Karpas-422 (cell line): ENCODE results near the gene ARHGAP44. TPM values are rescaled to one million over a fixed set of nuclear protein-coding genes. Genes with fewer than 3 reads are reported as not detected.
"Not testable (repeated sequence)": the region's sequence is repeated elsewhere in the genome, so short reads cannot be mapped to it uniquely, and the experiment has no call there.

ENCODE experiments used
- DNase-seq: peaks from one replicate; pipeline ENCODE4 v3.0.0-alpha.2; 2015
- H2AFZ ChIP-seq: fragments of 200-600 bp; sonication (generic); 2 replicates; pipeline ENCODE4 v1.6.1; 2014; ENCODE audit warnings: antibody characterized with exemption, low read length, mixed read lengths
- H3K27ac ChIP-seq: fragments of 200-600 bp; sonication (generic); 2 replicates; pipeline ENCODE4 v1.5.1; 2014; ENCODE audit warnings: mild to moderate bottlenecking, low read length, moderate library complexity
- H3K27me3 ChIP-seq: fragments of 200-600 bp; sonication (generic); 2 replicates; pipeline ENCODE4 v1.6.1; 2014; ENCODE audit warnings: low read length, mixed read lengths
- H3K36me3 ChIP-seq: fragments of 200-600 bp; sonication (generic); 2 replicates; pipeline ENCODE4 v1.6.1; 2014; ENCODE audit warnings: low read length, mixed read lengths; ENCODE audit not compliant: insufficient read depth
- H3K4me1 ChIP-seq: fragments of 200-600 bp; sonication (generic); 2 replicates; pipeline ENCODE4 v1.6.1; 2014; ENCODE audit warnings: mild to moderate bottlenecking, low read length, mixed read lengths
- H3K4me2 ChIP-seq: fragments of 200-600 bp; sonication (generic); 2 replicates; pipeline ENCODE4 v1.6.1; 2014; ENCODE audit warnings: low read length, low read depth, mild to moderate bottlenecking; ENCODE audit not compliant: poor library complexity, severe bottlenecking
- H3K4me3 ChIP-seq: fragments of 200-600 bp; sonication (generic); 2 replicates; pipeline ENCODE4 v1.5.1; 2014; ENCODE audit warnings: mild to moderate bottlenecking, antibody characterized with exemption, low read length, mixed read lengths
- H3K79me2 ChIP-seq: fragments of 200-600 bp; sonication (generic); 2 replicates; pipeline ENCODE4 v1.6.1; 2014; ENCODE audit warnings: mild to moderate bottlenecking, low read length, mixed read lengths
- H3K9ac ChIP-seq: fragments of 200-600 bp; sonication (generic); 2 replicates; pipeline ENCODE4 v1.6.0; 2014; ENCODE audit warnings: low read length
- H3K9me2 ChIP-seq: fragments of 200-600 bp; sonication (generic), shearing (Covaris generic); replicated peaks from 2 replicates; pipeline ENCODE4 v1.6.0; 2014; ENCODE audit warnings: mild to moderate bottlenecking, low read length, moderate library complexity; ENCODE audit not compliant: insufficient read depth
- H3K9me3 ChIP-seq: fragments of 300-700, 200-600 bp; sonication (generic); 2 replicates; pipeline ENCODE4 v1.6.1; 2014; ENCODE audit warnings: low read length, mixed read lengths
- H4K20me1 ChIP-seq: fragments of 200-600 bp; sonication (generic); 2 replicates; pipeline ENCODE4 v1.6.1; 2014; ENCODE audit warnings: mild to moderate bottlenecking, antibody characterized with exemption, low read length, low read depth; ENCODE audit not compliant: insufficient read depth
- total RNA-seq: library from RNA; depleted of rRNA; stranded (reverse); fragments of >200 nt; shearing (Covaris generic); gene quantifications from 2 replicates; pipeline ENCODE4 v1.2.3, GENCODE V29; 2014; ENCODE audit warnings: low replicate concordance

Gene ARHGAP44
- total RNA-seq, 1 experiment from 2014 or later, result 24.6 TPM

DNA sequence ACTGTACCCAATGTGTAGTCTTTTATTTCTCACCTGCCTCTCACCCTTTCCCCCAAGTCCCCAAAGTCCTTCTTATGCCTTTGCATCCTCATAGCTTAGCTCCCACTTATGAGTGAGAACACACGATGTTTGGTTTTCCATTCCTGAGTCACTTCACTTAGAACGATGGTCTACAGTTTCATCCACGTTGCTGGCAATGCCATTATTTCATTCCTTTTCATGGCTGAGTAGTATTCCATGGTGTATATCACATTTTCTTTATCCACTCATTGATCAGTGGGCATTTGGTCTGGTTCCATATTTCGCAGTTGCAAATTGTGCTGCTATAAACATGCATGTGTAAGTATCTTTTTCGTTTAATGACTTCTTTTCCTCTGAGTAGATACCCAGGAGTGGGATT, 89.8 kb downstream of the ARHGAP44 start:
- H3K36me3 ChIP-seq, H3K9me2 ChIP-seq, H3K4me2 ChIP-seq, H4K20me1 ChIP-seq, H3K79me2 ChIP-seq, H3K4me3 ChIP-seq, H3K27me3 ChIP-seq, H3K4me1 ChIP-seq, DNase-seq, H3K9ac ChIP-seq, H3K9me3 ChIP-seq, H3K27ac ChIP-seq, H2AFZ ChIP-seq: not testable (repeated sequence)

DNA sequence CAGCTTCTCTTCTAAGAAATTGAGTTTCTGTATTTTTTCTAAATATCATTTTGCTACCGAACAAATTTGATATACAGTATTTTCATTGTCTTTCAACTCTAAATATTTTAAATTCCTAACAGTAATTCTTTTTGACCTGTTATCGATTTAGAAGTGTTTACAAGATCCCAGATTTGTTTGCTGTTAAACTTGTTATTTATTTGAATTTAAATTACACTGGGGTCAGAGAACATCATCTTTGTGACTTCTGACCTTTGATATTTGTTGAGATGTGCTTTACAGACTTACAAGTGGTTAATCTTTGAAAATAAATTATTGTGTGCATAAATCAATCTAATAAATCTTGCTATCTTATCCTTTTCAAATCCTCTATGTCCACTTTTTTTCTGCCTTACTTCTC, 94.2 kb downstream of the ARHGAP44 start:
- DNase-seq, result no peak
- Histone ChIP-seq H3K9me2 (no peaks in the 10 kb centered on the region), H3K27ac (no peak overlapping the region), H3K4me2 (no peak overlapping the region), H2AFZ (no peak overlapping the region), H3K36me3 (no peaks in the 10 kb centered on the region), H4K20me1 (no peaks in the 10 kb centered on the region; the same call in 1 of the 2 replicates), H3K27me3 (no peaks in the 10 kb centered on the region), H3K79me2 (peaks cover 6% of the 10 kb centered on the region; the same call in 1 of the 2 replicates), H3K4me1 (no peaks in the 10 kb centered on the region), H3K9me3 (no peaks in the 10 kb centered on the region), H3K9ac (no peak overlapping the region), H3K4me3 (no peak overlapping the region)

DNA sequence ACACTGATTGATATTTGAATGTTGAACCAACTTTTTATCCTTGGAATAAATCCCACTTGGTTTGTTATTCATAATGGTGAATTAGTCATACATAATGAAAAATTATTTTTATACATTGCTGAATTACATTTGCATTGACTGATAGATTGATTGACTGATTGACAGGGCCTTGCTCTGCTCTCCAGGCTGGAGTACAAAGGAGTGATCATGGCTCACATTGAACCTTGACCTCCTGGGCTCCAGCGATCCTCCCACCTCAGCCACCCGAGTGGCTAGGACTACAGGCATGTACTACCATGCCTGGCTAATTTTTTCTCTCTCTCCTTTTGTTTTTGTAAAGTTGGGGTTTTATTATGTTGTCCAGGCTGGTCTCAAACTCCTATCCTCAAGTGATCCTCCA, 97.8 kb downstream of the ARHGAP44 start:
- Histone ChIP-seq H3K79me2 (0 out of 2 replicates have a peak, but pooled peaks cover 3% of the 10 kb centered on the region), H3K36me3 (no peaks in the 10 kb centered on the region), H3K9me3 (no peaks in the 10 kb centered on the region), H3K27me3 (no peaks in the 10 kb centered on the region), H2AFZ (no peak overlapping the region), H3K4me2 (no peak overlapping the region), H3K4me1 (no peaks in the 10 kb centered on the region), H3K27ac (no peak overlapping the region), H4K20me1 (no peaks in the 10 kb centered on the region; the same call in 1 of the 2 replicates), H3K4me3 (no peak overlapping the region), H3K9ac (no peak overlapping the region), H3K9me2 (no peaks in the 10 kb centered on the region)
- no peak for DNase-seq

DNA sequence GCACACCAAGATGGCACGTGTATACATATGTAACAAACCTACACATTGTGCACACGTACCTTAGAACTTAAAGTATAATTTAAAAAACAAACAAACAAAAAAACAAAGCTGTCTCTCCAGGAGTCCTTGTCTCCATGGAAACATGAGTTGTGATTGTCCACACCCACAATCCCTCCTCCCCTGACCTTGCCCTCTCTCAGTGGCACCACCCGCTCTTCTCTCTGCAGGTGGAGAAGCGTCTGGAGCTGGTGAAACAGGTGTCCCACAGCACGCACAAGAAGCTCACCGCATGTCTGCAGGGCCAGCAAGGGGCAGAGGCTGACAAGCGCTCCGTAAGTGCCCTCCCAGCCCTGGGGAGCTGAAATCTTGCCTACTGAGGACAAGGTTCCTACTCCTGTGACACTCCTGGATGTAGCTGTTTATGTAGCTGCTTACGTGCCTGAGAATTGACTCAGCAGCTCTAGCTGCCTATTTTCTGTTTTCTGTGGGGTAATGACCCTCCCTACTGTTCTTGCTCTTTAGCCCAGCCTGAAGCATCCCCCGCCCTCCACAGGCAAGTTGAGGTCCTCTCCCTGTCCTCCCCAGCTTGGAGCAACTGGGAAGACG, 107.0 kb downstream of the ARHGAP44 start:
- Histone ChIP-seq H3K9ac (no peak overlapping the region), H3K79me2 (no peaks in the 10 kb centered on the region), H2AFZ (no peak overlapping the region), H3K9me3 (no peaks in the 10 kb centered on the region), H3K36me3 (no peaks in the 10 kb centered on the region), H3K4me2 (no peak overlapping the region), H4K20me1 (no peaks in the 10 kb centered on the region), H3K27ac (no peak overlapping the region), H3K9me2 (no peaks in the 10 kb centered on the region), H3K4me3 (no peak overlapping the region), H3K4me1 (no peaks in the 10 kb centered on the region), H3K27me3 (no peaks in the 10 kb centered on the region)
- no peak for DNase-seq

DNA sequence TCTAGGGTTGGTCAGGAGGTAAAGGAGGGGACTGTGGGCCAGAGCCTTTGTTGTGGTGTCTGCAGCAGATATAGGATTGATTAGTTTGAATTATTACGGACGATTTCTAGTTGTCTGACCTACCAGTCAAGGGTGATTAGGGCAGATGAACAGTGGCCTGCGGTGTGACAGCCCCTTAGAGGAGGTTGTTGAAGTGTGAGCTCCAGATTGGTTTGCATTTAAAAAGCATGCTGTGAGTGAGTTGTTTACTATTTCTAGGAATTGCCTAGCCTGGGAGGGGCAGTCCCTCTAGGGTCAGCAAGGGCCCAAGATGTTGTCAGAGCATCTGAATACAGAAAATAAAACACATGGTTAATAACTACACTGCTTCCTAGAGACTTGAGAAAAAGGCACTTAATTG, 108.8 kb downstream of the ARHGAP44 start:
- H3K79me2 ChIP-seq, result no peaks in the 10 kb centered on the region
- H4K20me1 ChIP-seq, result no peaks in the 10 kb centered on the region
- no peak overlapping the region for H3K4me2 ChIP-seq
- no peaks in the 10 kb centered on the region for H3K36me3 ChIP-seq
- no peak for DNase-seq
- H3K9me2 ChIP-seq, result no peaks in the 10 kb centered on the region
- no peaks in the 10 kb centered on the region for H3K27me3 ChIP-seq
- H3K4me1 ChIP-seq, result peaks cover 5% of the 10 kb centered on the region; the same call in 1 of the 2 replicates
- no peak overlapping the region for H2AFZ ChIP-seq
- H3K9me3 ChIP-seq, result no peaks in the 10 kb centered on the region
- no peak overlapping the region for H3K4me3 ChIP-seq
- no peak overlapping the region for H3K9ac ChIP-seq
- no peak overlapping the region for H3K27ac ChIP-seq

DNA sequence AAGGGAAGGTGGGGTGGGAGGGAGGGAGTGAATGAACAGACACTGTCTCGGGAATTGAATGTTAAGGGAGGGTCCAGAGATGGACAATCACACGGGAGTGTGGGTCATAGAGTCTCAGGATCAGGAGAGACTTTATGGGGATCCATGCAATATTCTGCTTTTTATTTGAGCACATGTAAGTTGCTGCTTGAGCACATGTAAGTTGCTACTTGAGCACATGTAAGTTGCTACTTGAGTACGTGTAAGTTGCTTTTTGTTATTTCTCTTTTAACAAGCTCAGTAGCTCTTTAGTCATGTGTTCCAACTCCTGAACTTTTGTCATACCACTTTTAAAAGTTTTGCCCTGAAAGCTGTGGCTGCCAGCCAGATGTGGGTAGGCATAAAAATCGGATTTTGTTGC, 110.3 kb downstream of the ARHGAP44 start:
- Histone ChIP-seq H3K79me2 (no peaks in the 10 kb centered on the region), H3K9me3 (no peaks in the 10 kb centered on the region), H2AFZ (no peak overlapping the region), H3K4me3 (no peak overlapping the region), H4K20me1 (no peaks in the 10 kb centered on the region), H3K27me3 (no peaks in the 10 kb centered on the region), H3K27ac (no peak overlapping the region), H3K9me2 (no peaks in the 10 kb centered on the region), H3K4me2 (no peak overlapping the region), H3K36me3 (no peaks in the 10 kb centered on the region), H3K4me1 (peaks cover 5% of the 10 kb centered on the region; the same call in 1 of the 2 replicates), H3K9ac (no peak overlapping the region)
- no peak for DNase-seq

DNA sequence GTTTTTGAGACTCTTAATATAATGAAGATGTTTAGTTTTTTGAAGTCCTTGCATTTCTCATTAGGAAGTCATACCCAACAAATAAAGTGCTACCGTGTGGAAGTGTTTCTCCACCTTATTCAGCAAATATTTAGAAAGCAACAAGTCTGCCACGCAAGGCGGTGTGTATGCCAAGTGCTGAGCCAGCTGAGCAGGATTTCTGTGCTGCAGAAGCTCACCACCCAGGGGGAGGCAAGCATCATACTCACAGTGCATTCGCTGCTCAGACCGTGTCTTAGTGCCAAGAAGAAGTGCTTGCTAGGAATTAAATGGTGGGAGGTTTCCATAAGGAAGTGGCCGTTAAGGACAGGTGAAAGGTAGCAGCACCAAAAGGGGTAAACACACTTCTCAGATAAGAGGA, 111.2 kb downstream of the ARHGAP44 start:
- H3K9me3 ChIP-seq, result no peaks in the 10 kb centered on the region
- DNase-seq, result no peak

DNA sequence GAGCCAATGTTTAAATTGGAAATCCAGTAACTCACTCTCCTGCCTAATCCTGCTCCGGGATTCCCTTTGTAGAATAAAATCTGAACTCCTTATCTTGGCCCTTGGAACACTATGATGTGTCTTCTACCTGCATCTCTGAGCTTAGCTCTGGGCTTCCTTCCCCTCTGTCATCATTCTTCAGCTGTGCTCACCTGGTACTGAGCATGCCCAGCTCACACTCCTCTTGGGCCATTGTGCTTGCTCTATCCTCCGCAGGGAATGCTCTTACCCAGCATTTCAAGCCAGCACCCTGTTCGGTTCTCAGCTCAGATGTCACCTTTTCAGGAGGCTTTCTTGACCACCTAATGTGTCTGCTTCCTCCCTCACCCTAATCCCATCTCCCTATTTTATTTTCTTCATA, 112.7 kb downstream of the ARHGAP44 start:
- no peak for DNase-seq
- H3K36me3 ChIP-seq, result no peaks in the 10 kb centered on the region
- no peaks in the 10 kb centered on the region for H3K9me3 ChIP-seq
- no peak overlapping the region for H2AFZ ChIP-seq
- H3K4me3 ChIP-seq, result no peak overlapping the region
- no peaks in the 10 kb centered on the region for H3K27me3 ChIP-seq
- H3K4me1 ChIP-seq, result peaks cover 5% of the 10 kb centered on the region; the same call in 1 of the 2 replicates
- H3K4me2 ChIP-seq, result no peak overlapping the region
- no peaks in the 10 kb centered on the region for H3K79me2 ChIP-seq
- H3K9ac ChIP-seq, result no peak overlapping the region
- no peaks in the 10 kb centered on the region for H3K9me2 ChIP-seq
- no peak overlapping the region for H3K27ac ChIP-seq
- H4K20me1 ChIP-seq, result no peaks in the 10 kb centered on the region

More for the DNA sequence above, 111.2 kb downstream of the ARHGAP44 start:
- Histone ChIP-seq H4K20me1 (no peaks in the 10 kb centered on the region), H3K27ac (no peak overlapping the region), H3K36me3 (no peaks in the 10 kb centered on the region), H3K9ac (no peak overlapping the region), H3K9me2 (no peaks in the 10 kb centered on the region), H3K4me2 (no peak overlapping the region), H3K27me3 (no peaks in the 10 kb centered on the region), H3K4me3 (no peak overlapping the region), H3K79me2 (no peaks in the 10 kb centered on the region), H3K4me1 (peaks cover 5% of the 10 kb centered on the region; the same call in 1 of the 2 replicates), H2AFZ (no peak overlapping the region)
